Uterus (tissue), 2 donors: ENCODE data around the gene PSMB8.

Experiments used
- CTCF ChIP-seq, 4 experiments: fragments of 200-600 bp in 2 of 4; fragments of 450-650 bp in 2 of 4; sonication (generic) in 2 of 4; IDR thresholded peaks; one replicate each; pipeline ENCODE4 v1.5.1; 2016 to 2019; ENCODE audit warnings: antibody characterized with exemption in 4 of 4, mild to moderate bottlenecking in 2 of 4, moderate library complexity in 1 of 4
- POLR2A ChIP-seq, 2 donors: fragments of 450-650 bp; IDR thresholded peaks; one replicate each; pipeline ENCODE4 v1.6.1; 2016; ENCODE audit warnings: antibody characterized with exemption in 2 of 2, mild to moderate bottlenecking in 1 of 2, moderate library complexity in 1 of 2

- TF ChIP-seq CTCF (IDR thresholded peaks at IDR 0.05) (no peak), POLR2A (IDR thresholded peaks at IDR 0.05) (no peak)
Observed at GRCh38 chr6:32836873-32837272, 7.0 kb downstream of the PSMB8 start.
